HL-60/S4 treated with phorbol 12-myristate 13-acetate at 8.2 ng/mL for 4 days and 3 days (cell line): ENCODE measurements around the gene BARHL2.

Source experiments
- in situ Hi-C: fragments of 300-500 bp; cut with MboI; formaldehyde crosslinking; loops from 2 replicates; pipeline ENCODE4 v1.15.0; 2022; ENCODE audit warnings: low sequenced_read_pairs

BARHL2 gene

DNA sequence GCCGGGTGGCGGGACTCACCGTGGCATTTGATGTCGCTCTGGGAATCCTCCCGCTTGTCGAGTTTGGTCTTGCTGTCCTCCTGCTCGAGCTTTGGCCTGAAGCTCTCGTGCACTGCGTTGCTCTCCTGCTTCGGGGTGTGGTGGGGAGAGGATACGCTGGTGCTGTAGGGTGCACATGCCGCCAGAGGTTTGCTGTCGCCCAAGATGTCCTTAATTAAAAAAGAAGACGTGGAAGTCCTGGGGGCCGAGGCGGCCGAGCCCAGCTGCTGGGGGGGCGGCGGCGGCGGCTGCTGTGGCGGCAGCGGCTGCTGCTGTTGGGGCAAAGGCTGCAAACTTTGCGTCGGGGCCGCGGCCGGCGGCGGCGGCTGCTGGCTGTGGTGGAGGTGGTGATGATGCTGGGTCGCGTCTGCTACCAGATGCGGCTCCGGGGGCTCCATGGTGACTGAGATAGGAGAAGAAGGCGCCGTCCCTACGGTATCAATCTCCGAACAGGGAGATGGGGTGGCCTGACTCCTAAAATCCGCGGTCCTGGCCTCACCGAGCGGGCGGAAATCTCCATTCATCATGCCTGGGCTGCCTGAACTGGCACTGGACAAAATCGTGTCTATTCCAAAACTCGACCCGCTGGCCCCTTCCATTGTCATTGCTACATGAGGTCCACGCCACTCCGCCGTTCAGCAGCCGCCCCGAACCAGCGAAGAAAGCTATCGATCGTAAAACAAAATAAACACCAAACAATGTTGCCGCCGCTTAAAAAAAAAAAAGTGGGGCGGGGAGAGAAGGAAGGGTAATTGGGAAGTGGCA lies at the start of gene BARHL2:
TSS of gene BARHL2 (minus strand) at position 751 of the 804 bp plus-strand sequence. CDS start at position 644, 107 bp downstream.
- in situ Hi-C loops, result no loop called here

DNA sequence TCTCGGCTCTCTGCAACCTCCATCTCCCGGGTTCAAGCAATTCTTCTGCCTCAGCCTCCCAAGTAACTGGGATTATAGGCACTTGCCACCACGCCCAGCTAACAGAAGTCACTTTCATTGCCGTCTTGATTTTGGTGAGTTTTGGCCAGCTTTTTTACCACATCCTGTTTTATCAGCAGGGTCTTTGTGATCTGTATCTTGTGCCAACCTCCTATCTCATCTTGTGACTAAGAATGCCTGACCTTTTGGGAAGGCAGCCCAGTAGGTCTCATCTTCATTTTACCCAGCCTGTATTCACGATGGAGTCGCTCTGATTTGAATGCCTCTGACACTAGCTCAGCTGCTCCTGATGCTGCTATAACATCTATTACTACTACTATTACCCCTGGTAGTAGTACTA lies 46.8 kb upstream of the BARHL2 start:
- in situ Hi-C loops, result no loop called here

- in situ Hi-C loops, result no loop called here
Measured at GRCh38 chr1:90763506-90763905, 46.4 kb upstream of the BARHL2 start.

DNA sequence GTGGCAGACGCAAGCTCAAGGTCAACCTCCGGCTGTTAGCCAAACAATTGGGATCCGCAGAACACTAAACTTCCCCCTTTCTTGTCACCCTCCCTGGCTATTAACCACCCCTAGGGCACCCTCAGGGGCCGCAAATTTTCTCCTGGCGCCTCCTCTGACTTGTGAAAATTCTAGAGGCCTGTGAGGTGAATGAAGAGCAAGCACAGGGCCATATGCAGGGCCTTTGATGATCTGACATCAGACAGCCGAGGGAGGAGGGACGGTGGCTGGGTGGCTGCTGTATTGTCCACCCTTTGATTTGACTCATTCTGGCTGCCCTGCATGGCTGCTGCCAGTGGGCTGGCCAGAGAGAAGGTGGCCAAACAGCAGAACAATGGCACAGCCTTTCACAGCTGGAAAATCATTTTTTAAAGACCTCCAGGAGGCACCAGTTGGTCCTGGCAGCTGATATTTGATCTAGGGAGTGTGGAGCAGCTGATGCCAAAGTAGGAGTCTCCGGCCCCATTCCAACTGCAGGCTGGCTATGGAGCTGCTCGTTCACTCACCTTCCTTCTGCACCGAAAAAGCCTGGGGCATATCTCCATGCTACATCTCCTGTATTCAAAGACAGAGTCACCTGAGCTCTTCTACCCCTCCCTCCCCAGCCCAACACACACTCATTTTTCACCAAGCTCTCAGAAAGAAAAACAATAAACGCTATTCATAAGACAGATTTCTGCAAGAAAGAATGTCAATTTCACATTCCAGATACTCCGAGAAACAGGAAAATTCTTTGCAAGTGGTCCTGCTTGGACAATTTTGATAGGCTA lies 44.9 kb upstream of the BARHL2 start:
- in situ Hi-C loops, result no loop called here

- in situ Hi-C loops, result no loop called here
Measured at GRCh38 chr1:90761156-90761555, 44.1 kb upstream of the BARHL2 start.

GRCh38 chr1:90753556-90753955 lies 36.5 kb upstream of the BARHL2 start:
- in situ Hi-C loops, result no loop called here

DNA sequence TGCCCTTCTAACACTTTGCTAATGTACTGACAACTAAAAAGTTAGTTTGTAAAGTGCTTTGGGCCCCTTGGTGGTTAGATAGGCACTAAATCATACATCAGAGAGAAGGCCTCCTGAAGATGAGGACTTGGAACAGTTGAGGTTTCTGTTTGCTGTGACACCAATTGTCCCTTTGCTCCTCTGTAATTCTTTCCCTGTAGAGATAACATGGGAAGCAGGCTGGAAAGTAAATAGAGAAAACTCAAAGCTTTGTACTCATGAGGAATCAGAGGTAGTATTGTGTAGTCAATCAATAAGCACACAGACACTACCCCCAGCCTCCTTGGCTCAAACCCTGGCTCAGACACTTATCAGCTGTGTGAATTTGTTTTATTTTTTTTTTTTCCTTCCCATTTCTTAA lies 31.6 kb upstream of the BARHL2 start:
- in situ Hi-C loops, result no loop called here

DNA sequence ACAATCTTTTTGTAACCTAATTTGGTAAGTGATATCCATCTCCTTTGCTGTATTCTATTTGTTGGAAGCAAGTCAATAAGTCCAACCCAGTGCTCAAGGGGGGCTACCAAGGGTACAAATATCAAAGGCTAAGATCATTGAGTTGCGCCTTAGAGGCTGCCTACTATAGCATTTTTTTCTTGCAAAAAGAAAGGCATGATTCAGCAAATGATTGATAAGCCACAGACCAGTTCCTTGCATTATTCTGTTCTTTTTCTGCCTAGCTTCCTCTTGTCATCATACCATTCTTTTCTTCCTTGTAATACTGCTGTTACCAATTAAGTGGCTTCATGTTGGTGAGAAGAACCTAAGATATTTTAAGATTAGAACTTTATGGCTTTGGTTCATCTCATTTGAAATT lies 29.8 kb upstream of the BARHL2 start:
- in situ Hi-C loops, result no loop called here

- in situ Hi-C loops, result no loop called here
Measured at GRCh38 chr1:90745972-90746371, 28.9 kb upstream of the BARHL2 start.

DNA sequence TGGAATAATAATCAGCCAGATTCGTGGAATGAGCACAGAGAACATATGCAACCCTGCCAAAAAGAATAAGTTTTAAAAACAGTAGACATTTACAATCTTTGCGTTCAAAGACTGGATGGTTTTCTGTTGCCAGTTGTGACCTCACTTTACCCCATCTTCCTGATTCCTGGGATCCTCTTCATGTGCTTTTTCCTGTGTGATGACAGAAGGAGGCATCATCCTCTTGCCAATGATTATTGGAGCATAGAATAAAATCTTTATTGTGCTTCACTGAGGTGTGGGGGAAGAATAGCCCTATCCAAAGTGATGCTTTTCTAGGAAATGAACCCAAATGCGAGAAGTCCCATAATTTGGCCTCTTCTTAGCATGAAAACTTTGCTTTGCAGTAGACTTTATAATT lies 15.0 kb upstream of the BARHL2 start:
- in situ Hi-C loops, result no loop called here

GRCh38 chr1:90731382-90732050 lies 14.4 kb upstream of the BARHL2 start:
- in situ Hi-C loops, result no loop called here

DNA sequence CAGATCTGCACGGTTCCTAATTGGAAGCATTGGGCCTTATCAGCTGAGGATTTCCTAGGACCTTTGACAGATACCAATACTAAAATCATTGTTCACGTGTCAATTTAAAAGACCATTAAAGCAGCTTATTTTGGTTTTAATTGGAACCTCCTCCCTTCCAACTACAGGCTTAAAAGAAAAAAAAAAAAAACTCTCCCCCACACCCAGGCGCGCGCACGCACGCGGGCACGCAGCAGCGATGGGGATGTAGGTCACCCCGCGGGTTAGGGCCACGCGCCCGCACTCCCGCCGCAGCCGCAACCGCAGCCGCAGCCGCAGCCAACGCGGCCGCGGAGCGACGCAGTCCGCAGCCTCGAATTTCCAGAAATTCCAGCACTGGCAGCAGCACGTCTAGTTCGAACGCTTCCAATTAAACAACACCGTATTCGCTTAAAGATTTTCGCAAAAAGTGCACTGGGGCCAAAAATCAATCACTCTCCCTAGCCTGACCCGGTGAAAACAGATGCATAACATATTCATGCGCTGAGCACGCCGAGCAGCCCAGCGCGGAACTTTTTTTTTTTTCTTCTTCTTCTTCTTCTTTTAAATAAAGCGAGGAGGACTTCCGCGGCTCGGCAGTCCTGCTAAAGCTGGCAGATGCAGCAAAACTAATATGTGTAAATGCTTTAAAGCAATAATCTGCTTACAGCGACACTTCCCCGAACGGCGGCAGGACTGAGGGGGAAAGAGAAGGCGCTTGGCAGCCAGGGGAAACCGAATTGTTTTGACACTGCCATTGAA lies 13.3 kb upstream of the BARHL2 start:
- in situ Hi-C loops, result no loop called here

- in situ Hi-C loops, result no loop called here
Measured at GRCh38 chr1:90729504-90730242, 12.6 kb upstream of the BARHL2 start.

GRCh38 chr1:90728502-90729287 lies 11.6 kb upstream of the BARHL2 start:
- in situ Hi-C loops, result no loop called here

DNA sequence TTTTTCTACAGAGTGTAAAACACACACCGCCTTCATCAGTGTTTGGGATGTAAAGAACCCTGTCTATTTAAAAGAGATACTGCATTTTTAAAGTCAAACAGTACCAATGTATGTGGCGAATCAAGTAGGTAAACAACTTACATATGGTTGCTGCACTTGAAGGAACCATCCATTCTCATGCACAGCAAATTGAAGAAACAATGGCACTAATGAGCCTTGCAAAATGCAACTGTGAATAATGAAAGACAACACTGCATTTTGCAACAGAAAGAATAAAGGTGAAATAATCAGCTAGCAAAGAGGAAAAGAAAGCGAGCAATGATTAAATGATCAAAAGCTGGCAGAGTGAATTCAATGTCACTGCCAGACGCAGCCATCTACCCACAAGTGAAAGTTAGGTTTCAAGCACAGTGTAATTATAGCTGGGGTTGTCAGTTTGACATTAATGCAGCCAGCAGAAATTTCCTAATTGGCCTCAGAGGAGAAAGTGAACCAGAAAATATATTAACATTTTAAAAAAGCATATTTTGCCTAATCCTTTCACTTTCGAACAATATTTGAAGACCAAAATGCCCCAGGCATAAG lies 10.9 kb upstream of the BARHL2 start:
- in situ Hi-C loops, result no loop called here

GRCh38 chr1:90726986-90727480 lies 9.9 kb upstream of the BARHL2 start:
- in situ Hi-C loops, result no loop called here

GRCh38 chr1:90726425-90726985 lies 9.4 kb upstream of the BARHL2 start:
- in situ Hi-C loops, result no loop called here

DNA sequence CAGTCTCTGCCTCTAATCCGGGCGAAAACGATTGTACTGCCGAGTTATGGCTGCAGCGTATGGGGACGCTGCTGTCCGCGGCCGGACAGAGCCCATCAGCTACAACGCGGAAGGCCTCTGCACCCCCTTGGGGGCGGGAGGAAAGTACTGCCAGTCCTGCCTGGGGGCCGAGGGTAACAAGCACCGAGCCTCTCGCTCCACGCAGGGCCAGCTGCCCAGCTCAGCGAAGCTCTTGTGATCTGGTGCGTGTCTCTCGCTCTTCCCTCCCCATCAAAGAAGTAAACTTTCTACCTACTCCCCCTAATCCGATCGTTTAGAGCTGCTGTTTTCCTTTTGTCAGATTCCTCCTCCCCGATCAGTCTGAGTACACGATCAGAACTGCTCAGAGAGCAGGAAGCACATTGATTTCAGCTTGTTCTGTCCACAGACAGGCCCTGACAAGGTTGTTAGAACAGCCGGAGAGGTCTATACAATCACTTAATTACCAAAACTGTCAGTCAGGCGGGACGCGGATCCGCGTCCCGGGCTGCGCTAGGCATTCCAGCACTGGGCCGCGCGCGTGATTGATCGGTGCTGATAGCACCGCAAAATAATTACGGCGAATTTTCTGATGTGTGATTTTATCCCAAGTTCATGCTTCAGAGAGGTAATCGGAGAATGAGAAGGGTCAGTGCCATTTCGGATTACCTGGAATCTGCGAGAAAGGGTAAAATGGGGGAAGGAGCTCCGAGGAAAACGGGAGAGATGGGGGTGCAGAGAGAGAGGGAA lies 8.7 kb upstream of the BARHL2 start:
- in situ Hi-C loops, result no loop called here
